Measurements from ENCODE around the gene ZIC4. TPM values are rescaled to one million over a fixed set of nuclear protein-coding genes. Genes with fewer than 3 reads are reported as not detected.

The ZIC4 gene
- not detected in 5 replicates for total RNA-seq (2022; extraction: Qiagen RNA extraction)

GRCh38 chr3:147406028-147406931 is at the start of gene ZIC4:
Gene ZIC4 (minus strand): TSS chr3:147406543. CDS start chr3:147402797, 3,746 bp downstream.

GRCh38 chr3:147409143-147410115 is 3.1 kb upstream of the ZIC4 start, which contains the start of gene ZIC1:
Gene ZIC1 (plus strand): TSS chr3:147409365. CDS start chr3:147410113, 748 bp downstream.

Other genes starting within 250 kb of the ZIC4 start
- 0.02 TPM in 1 of 5 replicates, not detected in the others for gene ZIC1, start 2.8 kb upstream of the ZIC4 start, total RNA-seq (2022; extraction: Qiagen RNA extraction)